ENCODE data around the gene INPP5D.
"Not testable (repeated sequence)": the region's sequence is repeated elsewhere in the genome, so short reads cannot be mapped to it uniquely, and the experiment has no call there.

The INPP5D gene

GRCh38 chr2:233200790-233201189 lies 140.6 kb downstream of the INPP5D start:
- in situ Hi-C loops (cut with MboI; ENCODE audit: low sequenced_read_pairs): not testable (repeated sequence)

GRCh38 chr2:233201258-233202013 lies 141.3 kb downstream of the INPP5D start:
- in situ Hi-C loops (cut with MboI; ENCODE audit: low sequenced_read_pairs): no loop called here

- in situ Hi-C loops (cut with MboI; ENCODE audit: low sequenced_read_pairs): no loop called here
Measured at GRCh38 chr2:233202531-233202944, 142.4 kb downstream of the INPP5D start.

- in situ Hi-C loops (cut with MboI; ENCODE audit: low sequenced_read_pairs): no loop called here
Measured at GRCh38 chr2:233203060-233203459, 142.9 kb downstream of the INPP5D start.

- in situ Hi-C loops (cut with MboI; ENCODE audit: low sequenced_read_pairs): no loop called here
Measured at GRCh38 chr2:233204286-233204936, 144.3 kb downstream of the INPP5D start.

GRCh38 chr2:233208382-233209116 lies 148.4 kb downstream of the INPP5D start:
- in situ Hi-C loops (cut with MboI; ENCODE audit: low sequenced_read_pairs): no loop called here

GRCh38 chr2:233209117-233209532 lies 149.0 kb downstream of the INPP5D start:
- in situ Hi-C loops (cut with MboI; ENCODE audit: low sequenced_read_pairs): no loop called here

- in situ Hi-C loops (cut with MboI; ENCODE audit: low sequenced_read_pairs): no loop called here
Measured at GRCh38 chr2:233209533-233210171, 149.5 kb downstream of the INPP5D start.

- in situ Hi-C loops (cut with MboI; ENCODE audit: low sequenced_read_pairs): no loop called here
Measured at GRCh38 chr2:233210281-233210680, 150.1 kb downstream of the INPP5D start.

- in situ Hi-C loops (cut with MboI; ENCODE audit: low sequenced_read_pairs): no loop called here
Measured at GRCh38 chr2:233210843-233211547, 150.9 kb downstream of the INPP5D start.

- in situ Hi-C loops (cut with MboI; ENCODE audit: low sequenced_read_pairs): no loop called here
Measured at GRCh38 chr2:233211548-233211895, 151.4 kb downstream of the INPP5D start.

- in situ Hi-C loops (cut with MboI; ENCODE audit: low sequenced_read_pairs): no loop called here
Measured at GRCh38 chr2:233213011-233213410, 152.9 kb downstream of the INPP5D start.

- in situ Hi-C loops (cut with MboI; ENCODE audit: low sequenced_read_pairs): no loop called here
Measured at GRCh38 chr2:233213975-233214374, 153.8 kb downstream of the INPP5D start.

GRCh38 chr2:233217892-233218377 lies 157.8 kb downstream of the INPP5D start:
- in situ Hi-C loops (cut with MboI; ENCODE audit: low sequenced_read_pairs): no loop called here

GRCh38 chr2:233218836-233219235 lies 158.7 kb downstream of the INPP5D start:
- in situ Hi-C loops (cut with MboI; ENCODE audit: low sequenced_read_pairs): no loop called here

- in situ Hi-C loops (cut with MboI; ENCODE audit: low sequenced_read_pairs): no loop called here
Measured at GRCh38 chr2:233219848-233220247, 159.7 kb downstream of the INPP5D start.

- in situ Hi-C loops (cut with MboI; ENCODE audit: low sequenced_read_pairs): no loop called here
Measured at GRCh38 chr2:233221378-233222063, 161.4 kb downstream of the INPP5D start.

- in situ Hi-C loops (cut with MboI; ENCODE audit: low sequenced_read_pairs): no loop called here
Measured at GRCh38 chr2:233223059-233223894, 163.1 kb downstream of the INPP5D start.
